ENCODE data around the gene CYFIP1.
A peak's percentile ranks its signal among the peaks of the same experiment; 100 is the strongest.

Gene CYFIP1

GRCh38 chr15:22948056-22948455 lies 32.1 kb downstream of the CYFIP1 start:
- DNase-seq: peak; percentile 47

GRCh38 chr15:22947101-22948000 lies 32.8 kb downstream of the CYFIP1 start:
- no peak for DNase-seq

GRCh38 chr15:22945071-22945470 lies 35.1 kb downstream of the CYFIP1 start:
- peak; percentile 86 for DNase-seq

- peak; percentile 94 for DNase-seq
These were observed 35.5 kb downstream of the CYFIP1 start for GRCh38 chr15:22944651-22945050.

- DNase-seq: no peak
These were observed 37.3 kb downstream of the CYFIP1 start for GRCh38 chr15:22942877-22943276.

- DNase-seq: no peak
These were observed 37.8 kb downstream of the CYFIP1 start for GRCh38 chr15:22942306-22942855.

- no peak for DNase-seq
These were observed 39.0 kb downstream of the CYFIP1 start for GRCh38 chr15:22941179-22941578.

GRCh38 chr15:22939652-22940061 lies 40.5 kb downstream of the CYFIP1 start:
- no peak for DNase-seq

GRCh38 chr15:22939051-22939450 lies 41.1 kb downstream of the CYFIP1 start:
- no peak for DNase-seq

- no peak for DNase-seq
These were observed 43.3 kb downstream of the CYFIP1 start for GRCh38 chr15:22936577-22937472.

- DNase-seq: peak; percentile 74
These were observed 46.5 kb downstream of the CYFIP1 start for GRCh38 chr15:22933641-22934061.

GRCh38 chr15:22931784-22932536 lies 48.2 kb downstream of the CYFIP1 start:
- DNase-seq: no peak

GRCh38 chr15:22930782-22931484 lies 49.2 kb downstream of the CYFIP1 start:
- DNase-seq: no peak

GRCh38 chr15:22927761-22928160 lies 52.4 kb downstream of the CYFIP1 start:
- no peak for DNase-seq

GRCh38 chr15:22925875-22926274 lies 54.3 kb downstream of the CYFIP1 start:
- DNase-seq: no peak

- no peak for DNase-seq
These were observed 58.2 kb downstream of the CYFIP1 start for GRCh38 chr15:22922003-22922402.

GRCh38 chr15:22919171-22919570 lies 61.0 kb downstream of the CYFIP1 start:
- DNase-seq: no peak

GRCh38 chr15:22918596-22919140 lies 61.5 kb downstream of the CYFIP1 start:
- no peak for DNase-seq

- no peak for DNase-seq
These were observed 62.1 kb downstream of the CYFIP1 start for GRCh38 chr15:22918056-22918455.

- DNase-seq: no peak
These were observed 62.6 kb downstream of the CYFIP1 start for GRCh38 chr15:22917556-22917955.

- no peak for DNase-seq
These were observed 63.4 kb downstream of the CYFIP1 start for GRCh38 chr15:22916606-22917350.

Measured in NCI-H69 (cell line).